ENCODE data around the gene NOTUM. TPM values are rescaled to one million over a fixed set of nuclear protein-coding genes. Genes with fewer than 3 reads are reported as not detected.

NOTUM gene
- total and polyA plus RNA-seq, 8 donors: 0.79 to 71.4 (median 65.1) TPM

- intact Hi-C loops (cut with DNase I): no loop called here
- peak within 1 kb of the TSS; percentile 74 to 88 for H3K4me3 ChIP-seq
- peak within 1 kb of the TSS; percentile 91 to 93 for H3K27ac ChIP-seq
- DNase-seq (peak; percentile 91 to 97 (median 94)), ATAC-seq (peak; percentile 95)
- no peak for TF ChIP-seq CTCF (IDR thresholded peaks at IDR 0.05)
- H3K4me1 ChIP-seq: peaks cover 10 to 35% of the 10 kb centered on the region in 2 donors
- peaks cover 0 to 5% of the 10 kb centered on the region in 2 donors for H3K9me3 ChIP-seq
- H3K27me3 ChIP-seq: no peaks in the 10 kb centered on the region
- peaks cover 0 to 5% of the 10 kb centered on the region in 2 donors for H3K36me3 ChIP-seq
Observed at GRCh38 chr17:81977211-81977808, 16.3 kb upstream of the NOTUM start, which contains the start of gene ASPSCR1. Gene ASPSCR1 (plus strand): TSS chr17:81977629. CDS start chr17:81977647, 18 bp downstream.

- intact Hi-C loops (cut with DNase I): no loop called here
- TF ChIP-seq CTCF (IDR thresholded peaks at IDR 0.05): no peak
- ATAC-seq: peak; percentile 36
Observed at GRCh38 chr17:81976332-81977210, 15.6 kb upstream of the NOTUM start.

GRCh38 chr17:81973432-81973831 lies 12.4 kb upstream of the NOTUM start:
- TF ChIP-seq CTCF (IDR thresholded peaks at IDR 0.05): no peak
- Histone ChIP-seq H3K4me1 (peaks cover 6 to 16% of the 10 kb centered on the region in 2 donors), H3K9me3 (peaks cover 0 to 5% of the 10 kb centered on the region in 2 donors), H3K27ac (no peak overlapping the region), H3K4me3 (no peak overlapping the region), H3K27me3 (no peaks in the 10 kb centered on the region), H3K36me3 (no peaks in the 10 kb centered on the region)
- DNase-seq (no peak), ATAC-seq (no peak)
- intact Hi-C loops (cut with DNase I): no loop called here

More at GRCh38 chr17:81976332-81977210, 15.6 kb upstream of the NOTUM start:
- H3K36me3 ChIP-seq: peaks cover 0 to 5% of the 10 kb centered on the region in 2 donors
- no peaks in the 10 kb centered on the region for H3K27me3 ChIP-seq
- peaks cover 10 to 35% of the 10 kb centered on the region in 2 donors for H3K4me1 ChIP-seq
- peak overlapping the region; percentile 74 to 88 for H3K4me3 ChIP-seq
- H3K27ac ChIP-seq: peak overlapping the region; percentile 91 to 93
- DNase-seq: peak in 2 of 4 donors; percentile 67 to 83
- peaks cover 0 to 5% of the 10 kb centered on the region in 2 donors for H3K9me3 ChIP-seq

GRCh38 chr17:81968850-81969812 lies 8.1 kb upstream of the NOTUM start:
- DNase-seq (no peak), ATAC-seq (no peak)
- no peak for TF ChIP-seq CTCF (IDR thresholded peaks at IDR 0.05)
- H3K27me3 ChIP-seq: peaks cover 0 to 40% of the 10 kb centered on the region in 2 donors
- intact Hi-C loops (cut with DNase I): no loop called here
- H3K9me3 ChIP-seq: peaks cover 0 to 5% of the 10 kb centered on the region in 2 donors
- no peak overlapping the region for H3K27ac ChIP-seq
- no peak overlapping the region for H3K4me3 ChIP-seq
- H3K4me1 ChIP-seq: peaks cover 18 to 32% of the 10 kb centered on the region in 2 donors
- no peaks in the 10 kb centered on the region for H3K36me3 ChIP-seq
